ENCODE data around the gene LGALS7B.
"Not testable (repeated sequence)": the region's sequence is repeated elsewhere in the genome, so short reads cannot be mapped to it uniquely, and the experiment has no call there.

The LGALS7B gene

DNA sequence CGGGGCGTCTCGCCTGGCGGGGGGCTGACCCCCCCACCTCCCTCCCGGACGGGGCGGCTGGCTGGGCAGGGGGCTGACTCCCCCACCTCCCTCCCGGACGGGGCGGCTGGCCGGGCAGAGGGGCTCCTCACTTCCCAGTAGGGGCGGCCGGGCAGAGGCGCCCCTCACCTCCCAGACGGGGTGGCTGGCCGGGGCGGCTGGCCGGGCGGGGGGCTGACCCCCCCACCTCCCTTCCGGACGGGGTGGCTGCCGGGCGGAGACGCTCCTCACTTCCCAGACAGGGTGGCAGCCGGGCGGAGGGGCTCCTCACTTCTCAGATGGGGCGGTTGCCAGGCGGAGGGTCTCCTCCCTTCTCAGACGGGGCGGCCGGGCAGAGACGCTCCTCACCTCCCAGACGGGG, 8.8 kb downstream of the LGALS7B start:
- DNase-seq (ENCODE audit: low spot score): not testable (repeated sequence)

DNA sequence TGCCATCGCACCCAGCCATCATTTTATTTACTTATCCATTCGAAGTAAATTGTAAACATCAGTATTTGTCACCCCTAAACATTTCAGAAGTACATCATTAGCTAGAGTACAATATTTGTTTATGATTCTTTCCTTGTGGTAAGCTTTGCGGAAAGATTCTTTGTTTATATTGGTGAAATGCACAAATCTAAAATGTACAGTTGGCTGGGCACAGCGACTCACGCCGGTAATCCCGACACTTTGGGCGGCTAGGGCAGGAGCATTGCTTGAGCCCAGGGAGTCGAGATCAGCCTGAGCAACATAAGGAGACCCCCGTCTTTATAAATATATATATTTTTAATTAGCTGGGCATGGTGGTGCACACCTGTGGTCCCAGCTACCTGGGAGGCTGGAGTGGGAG, 10.1 kb downstream of the LGALS7B start:
- DNase-seq (ENCODE audit: low spot score): no peak

DNA sequence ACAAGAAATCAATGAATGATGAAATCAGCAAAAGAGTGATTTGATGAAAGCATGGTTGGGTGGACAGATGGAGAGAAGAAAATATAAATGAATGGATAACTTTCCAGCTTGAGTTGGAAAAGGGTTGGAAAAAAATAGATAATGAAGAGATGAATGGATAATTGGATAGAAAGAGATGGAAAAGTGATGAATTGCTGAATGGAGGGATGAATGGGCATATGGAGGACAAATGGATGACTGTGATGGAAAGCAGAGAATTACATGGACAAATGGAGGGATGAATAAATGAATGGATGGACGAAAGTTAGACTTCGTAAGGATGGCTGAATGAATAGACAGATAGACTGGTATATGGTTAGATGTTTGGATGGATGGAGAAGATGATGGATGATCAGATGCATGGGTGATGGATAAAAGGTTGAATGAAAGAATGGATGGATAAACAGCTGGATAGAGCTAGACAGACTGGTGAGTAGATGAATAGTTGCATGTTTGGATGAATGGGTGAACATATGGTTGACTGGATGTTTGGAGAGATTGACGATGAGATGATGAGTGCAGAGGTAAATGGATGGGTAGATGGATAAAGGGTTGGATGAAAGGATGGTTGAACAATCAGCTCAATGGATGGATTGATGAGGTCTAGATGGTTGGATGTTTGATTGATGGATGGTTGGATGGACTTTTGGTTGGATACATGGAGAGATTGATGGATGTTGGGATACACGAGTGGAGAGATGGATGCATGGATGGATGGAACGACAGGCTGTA, 11.8 kb downstream of the LGALS7B start:
- no peak for DNase-seq (ENCODE audit: low spot score)

DNA sequence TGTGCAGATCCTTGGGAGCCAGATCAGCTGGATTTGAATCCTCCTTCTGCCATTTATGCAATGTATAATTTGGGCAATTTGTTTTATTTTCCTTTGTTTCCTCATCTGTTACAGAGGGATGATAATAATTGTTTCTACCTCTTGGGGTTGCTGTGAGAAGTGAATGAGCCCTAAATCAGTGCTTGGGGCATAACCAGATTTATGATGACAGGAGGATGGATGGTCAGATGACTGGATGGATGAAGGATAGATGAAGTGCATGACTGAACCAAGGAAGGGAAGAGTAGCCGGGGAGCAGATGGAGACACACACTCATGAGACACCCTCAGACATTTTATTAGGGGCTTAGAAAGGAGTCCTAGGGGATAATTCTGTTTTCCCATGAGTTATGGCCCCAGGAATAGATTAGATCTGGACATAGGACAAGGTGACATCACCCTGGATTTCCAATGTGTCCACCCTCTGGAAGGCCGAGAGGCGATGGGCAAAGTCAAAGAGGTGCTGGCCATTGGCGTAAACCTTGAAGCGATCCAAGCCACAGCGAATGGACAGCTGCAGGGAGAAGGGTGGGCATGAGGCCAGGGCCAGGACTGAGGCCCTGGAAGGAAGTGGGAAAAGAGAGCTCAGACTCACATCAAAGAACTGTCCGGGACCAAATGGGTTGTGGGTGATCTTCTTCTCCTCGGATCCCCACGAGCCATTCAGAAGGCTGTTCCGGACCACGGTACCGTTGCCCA, 12.5 kb downstream of the LGALS7B start:
- no peak for DNase-seq (ENCODE audit: low spot score)

DNA sequence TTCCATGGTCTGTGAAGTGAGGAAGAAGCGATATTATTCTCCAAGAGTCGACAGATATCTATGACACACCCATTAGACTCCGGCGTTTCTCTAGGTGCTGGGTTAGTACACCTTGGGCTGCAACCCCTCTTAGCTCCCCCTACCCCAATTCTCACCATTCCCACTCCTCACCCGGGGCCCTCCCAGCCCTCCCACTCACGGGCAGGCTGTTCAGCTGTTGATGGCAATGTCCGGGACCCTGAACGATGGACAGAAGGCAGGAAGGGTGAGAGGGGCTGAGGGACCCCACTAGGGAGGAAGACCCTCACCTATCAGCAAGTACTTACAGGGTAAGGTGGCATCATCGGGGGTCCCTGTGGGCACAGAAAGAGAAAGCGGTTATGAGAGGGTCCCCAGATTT, 14.5 kb downstream of the LGALS7B start:
- no peak for DNase-seq (ENCODE audit: low spot score)

DNA sequence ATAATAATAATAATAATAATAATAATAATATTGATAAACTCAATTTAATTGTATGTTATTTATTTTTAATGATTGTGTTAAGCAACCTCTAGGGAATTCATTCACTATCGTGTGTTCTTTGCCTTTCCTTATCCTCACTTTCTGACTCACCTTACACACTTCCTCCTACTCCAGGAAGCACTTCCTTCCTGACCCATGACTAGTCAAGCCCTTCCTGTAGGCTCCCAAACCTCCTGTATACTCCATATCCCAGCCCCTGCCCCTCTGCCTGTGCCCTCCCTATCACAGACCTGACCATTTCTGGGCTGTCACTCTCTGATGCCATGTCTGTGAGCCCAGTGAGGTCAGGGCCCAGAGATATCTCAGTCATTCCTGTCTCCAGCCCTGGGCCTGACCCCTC, 16.2 kb downstream of the LGALS7B start:
- no peak for DNase-seq (ENCODE audit: low spot score)

DNA sequence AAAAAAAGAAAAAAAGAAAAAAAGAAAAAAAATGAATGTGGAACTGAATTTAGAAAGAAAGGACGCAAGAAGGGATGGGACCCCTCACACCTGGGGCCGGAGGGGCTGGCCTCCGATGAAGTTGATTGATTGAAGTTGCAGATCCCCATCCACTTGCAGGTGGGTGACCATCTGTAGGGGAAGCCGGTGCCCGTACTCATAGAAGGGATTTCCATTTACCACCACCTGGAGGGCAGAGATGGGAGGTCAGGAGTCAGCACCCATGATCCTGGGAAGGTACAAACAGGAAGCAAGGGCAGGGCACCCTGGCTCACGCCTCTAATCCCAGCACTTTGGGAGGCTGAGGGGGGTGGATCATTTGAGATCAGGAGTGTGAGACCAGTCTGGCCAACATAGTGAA, 17.4 kb downstream of the LGALS7B start:
- DNase-seq (ENCODE audit: low spot score): no peak

DNA sequence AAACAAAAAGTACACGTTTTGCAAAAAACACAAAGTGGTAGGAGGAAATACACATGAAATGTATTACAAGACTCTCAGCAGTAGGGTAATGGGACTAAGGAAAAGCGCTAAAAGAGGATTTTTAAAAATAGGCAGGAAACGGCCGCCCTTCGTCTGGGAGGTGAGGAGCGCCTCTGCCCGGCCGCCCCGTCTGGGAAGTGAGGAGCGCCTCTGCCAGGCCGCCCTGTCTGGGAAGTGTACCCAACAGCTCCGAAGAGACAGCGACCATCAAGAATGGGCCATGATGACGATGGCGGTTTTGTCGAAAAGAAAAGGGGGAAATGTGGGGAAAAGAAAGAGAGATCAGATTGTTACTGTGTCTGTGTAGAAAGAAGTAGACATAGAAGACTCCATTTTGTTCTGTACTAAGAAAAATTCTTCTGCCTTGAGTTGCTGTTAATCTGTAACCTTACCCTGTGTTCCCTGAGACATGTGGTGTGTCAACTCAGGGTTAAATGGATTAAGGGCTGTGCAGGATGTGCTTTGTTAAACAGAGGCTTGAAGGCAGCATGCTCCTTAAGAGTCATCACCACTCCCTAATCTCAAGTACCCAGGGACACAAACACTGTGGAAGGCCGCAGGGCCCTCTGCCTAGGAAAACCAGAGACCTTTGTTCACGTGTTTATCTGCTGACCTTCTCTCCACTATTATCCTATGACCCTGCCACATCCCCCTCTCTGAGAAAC, 18.5 kb downstream of the LGALS7B start:
- DNase-seq (ENCODE audit: low spot score): not testable (repeated sequence)

DNA sequence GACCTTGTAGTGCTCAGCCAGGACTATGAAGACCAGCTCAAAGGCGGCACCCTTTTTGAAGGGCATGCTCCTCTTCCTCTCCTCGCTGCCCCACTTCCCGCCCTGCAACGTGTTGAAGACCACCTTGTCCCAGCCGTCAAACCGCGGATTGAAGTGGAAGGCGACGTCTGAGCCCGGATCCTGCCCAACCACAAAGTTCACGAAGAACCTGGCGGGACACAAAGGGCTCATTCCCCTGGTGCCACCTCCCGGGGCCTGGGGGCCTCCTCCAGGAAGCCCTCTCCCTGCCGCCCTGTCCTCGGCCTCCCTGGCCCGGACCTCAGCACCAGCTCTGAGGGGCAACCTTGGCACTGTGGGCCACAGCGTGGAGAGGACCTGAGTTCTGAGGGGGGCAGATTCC, 19.7 kb downstream of the LGALS7B start:
- no peak for DNase-seq (ENCODE audit: low spot score)

DNA sequence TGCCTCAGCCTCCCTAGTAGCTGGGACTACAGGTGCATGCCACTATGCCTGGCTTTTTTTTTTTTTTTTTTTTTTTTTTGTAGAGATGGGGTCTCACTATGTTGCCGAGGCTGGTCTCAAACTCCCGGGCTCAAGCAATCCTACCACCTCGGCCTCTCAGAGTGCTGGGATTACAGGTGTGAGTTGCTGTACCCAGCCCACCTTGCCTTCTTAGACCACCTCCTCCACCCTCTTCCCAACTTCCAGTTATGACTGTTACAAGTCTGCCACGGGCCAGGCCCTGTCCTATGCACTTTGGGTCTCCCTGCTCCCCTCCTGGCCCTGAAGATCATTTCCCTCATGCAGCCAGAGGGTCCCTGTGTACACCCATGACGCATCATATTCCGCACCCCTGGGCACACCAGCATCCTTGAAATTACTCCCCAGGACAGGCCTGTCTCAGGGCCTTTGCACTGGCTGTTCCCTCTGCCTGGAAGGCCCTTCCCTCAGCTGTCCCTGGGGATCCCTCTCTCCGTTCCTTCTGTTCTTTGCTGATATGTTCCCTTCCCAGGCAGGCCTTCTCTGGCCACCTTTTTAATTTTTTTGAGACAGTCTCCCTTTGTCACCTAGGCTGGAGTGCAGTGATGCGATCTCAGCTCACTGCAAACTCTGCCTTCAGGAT, 20.7 kb downstream of the LGALS7B start:
- DNase-seq (ENCODE audit: low spot score): no peak

DNA sequence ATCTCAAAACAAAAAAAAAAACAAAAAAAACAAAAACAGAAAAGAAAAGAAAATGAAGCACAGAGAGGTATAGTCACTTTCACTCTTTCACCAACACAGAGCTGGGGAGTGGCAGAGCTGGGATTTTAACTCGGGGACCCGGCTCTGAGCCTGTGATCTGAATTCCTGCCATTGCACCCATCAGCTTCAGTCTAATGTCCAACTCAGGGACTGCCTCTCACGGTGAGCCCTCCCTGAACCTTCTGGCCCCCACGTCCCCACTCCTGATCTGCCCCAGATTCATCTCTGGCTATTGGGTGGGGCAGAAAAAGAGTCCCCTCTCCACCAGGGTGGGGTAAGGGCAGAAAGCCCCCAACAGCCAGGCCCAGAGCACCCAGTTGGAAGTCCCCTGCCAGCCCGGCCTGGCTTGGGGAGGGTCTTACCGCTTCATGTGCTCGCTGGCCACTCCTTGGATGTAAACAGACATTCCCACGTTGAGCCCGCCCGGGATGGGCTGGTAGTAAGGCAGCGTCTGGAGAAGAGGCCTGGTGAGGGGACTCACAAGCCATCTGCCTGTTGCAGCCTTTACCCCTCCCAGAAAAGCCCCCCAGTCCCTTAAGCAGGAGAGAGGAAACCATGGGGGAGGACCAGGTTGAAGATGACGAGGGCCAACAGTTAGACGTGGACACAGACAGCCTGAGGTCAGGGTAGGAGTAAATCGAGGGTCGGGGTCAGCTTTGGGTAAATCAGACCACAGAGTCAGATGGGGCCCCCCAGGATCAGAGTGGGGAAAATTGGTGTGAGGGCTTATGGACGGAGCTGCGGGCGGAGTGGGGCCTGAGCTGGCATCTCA, 23.2 kb downstream of the LGALS7B start:
- no peak for DNase-seq (ENCODE audit: low spot score)

DNA sequence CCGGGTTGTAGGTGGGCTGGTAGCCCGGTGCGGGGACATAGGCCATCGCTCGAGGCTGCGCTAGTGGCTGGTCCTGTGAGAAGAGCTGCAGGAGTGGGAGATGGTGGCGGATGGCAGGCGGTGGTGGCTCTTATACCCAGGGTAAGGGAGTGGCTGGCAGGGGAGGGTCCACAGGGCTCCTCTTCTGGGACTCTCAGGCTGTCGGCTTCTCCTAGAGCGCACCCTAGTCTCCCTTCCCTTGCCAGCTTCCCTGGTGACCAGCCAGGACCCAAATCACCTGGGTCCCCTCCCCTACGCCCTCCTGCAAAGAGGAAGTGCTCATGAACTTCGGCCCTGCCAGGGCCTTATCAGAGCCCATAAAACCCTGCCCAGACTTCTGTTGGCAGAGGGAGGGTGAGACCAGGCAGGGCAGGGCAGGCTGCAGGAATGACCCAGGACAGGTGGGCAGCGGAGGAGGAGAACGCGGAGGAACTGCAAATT, 23.9 kb downstream of the LGALS7B start, which contains the start of gene LGALS4:
Gene LGALS4, minus strand, starts transcription at position 105 of the 480 bp plus-strand sequence. Its CDS starts 59 bp downstream, at position 46.
- no peak for DNase-seq (ENCODE audit: low spot score)

DNA sequence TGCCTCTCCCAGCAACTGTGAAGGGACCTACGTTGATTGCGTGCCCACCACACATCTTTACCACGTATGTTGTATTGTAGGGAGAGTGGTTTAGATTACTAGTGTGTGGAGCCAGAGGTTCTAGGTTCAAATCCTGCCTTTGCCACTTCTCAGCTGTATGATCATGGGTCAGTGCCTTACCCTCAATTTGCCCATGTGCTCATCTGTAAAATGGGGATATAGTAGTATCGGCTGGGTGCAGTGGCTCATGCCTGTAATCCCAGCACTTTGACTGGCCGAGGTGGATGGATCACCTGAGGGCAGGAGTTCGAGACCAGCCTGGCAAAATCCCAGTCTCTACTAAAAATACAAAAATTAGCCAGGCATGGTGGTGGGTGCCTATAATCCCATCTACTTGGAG, 24.3 kb downstream of the LGALS7B start:
- no peak for DNase-seq (ENCODE audit: low spot score)

DNA sequence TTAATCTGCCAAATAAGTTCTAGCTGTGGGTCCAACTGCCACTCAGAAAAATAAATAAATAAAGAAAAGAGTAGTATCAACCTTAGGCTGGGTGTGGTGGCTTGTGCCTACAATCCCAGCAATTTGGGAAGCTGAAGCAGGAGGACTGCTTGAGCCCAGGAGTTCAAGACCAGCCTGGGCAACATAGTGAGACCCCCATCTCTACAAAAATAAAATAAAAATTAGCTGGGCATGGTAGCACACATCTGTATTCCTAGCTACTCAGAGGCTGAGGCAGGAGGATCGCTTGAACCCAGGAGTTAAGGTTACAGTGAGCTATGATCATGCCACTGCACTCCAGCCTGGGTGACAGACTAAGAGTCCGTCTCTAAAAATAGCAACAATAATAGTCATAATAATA, 24.9 kb downstream of the LGALS7B start:
- not testable (repeated sequence) for DNase-seq (ENCODE audit: low spot score)

DNA sequence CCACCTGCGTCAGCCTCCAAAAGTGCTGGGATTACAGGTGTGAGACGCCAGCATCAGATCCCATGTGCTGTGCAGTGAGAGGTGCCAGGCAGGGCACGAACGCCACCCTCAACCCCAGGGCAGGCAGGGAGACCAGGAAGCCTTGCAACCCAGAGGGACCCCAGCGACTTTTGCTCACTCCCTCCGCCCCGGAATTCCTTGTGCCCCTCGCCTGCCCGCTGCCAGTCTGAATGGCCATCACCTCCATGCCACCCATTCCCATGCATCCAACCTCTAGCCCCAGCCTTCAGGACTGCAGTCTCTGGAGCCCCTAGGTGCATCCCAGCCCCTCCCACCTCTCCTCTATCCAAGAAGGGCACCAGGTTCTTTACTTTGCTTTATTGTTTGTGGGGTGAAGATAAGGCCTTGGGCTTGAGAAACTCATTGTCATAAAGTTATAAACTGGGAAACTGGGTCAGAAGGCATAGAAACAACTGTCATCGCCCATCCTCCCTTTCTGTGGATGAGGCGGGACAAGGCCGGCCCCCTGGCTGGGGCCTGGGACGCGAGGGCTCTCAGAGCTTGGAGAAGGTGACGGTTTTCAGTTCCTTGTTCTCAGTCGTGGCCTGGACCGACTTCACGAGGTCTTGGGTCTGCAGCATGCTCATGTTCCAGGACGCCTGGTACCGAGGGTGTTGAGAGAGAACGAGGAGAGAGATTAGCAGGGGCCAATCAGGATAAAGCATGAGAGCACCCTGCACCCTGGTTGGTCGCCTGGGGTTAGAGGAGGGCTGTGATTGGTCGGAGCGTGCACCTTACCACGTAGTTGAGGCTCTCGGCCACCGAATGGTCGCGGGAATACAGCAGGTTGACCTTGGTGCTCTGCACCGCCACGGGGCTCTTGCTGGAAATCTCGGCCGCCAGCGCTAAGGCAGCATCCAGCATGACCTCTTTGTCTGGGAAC, 26.3 kb downstream of the LGALS7B start:
- DNase-seq (ENCODE audit: low spot score): no peak

DNA sequence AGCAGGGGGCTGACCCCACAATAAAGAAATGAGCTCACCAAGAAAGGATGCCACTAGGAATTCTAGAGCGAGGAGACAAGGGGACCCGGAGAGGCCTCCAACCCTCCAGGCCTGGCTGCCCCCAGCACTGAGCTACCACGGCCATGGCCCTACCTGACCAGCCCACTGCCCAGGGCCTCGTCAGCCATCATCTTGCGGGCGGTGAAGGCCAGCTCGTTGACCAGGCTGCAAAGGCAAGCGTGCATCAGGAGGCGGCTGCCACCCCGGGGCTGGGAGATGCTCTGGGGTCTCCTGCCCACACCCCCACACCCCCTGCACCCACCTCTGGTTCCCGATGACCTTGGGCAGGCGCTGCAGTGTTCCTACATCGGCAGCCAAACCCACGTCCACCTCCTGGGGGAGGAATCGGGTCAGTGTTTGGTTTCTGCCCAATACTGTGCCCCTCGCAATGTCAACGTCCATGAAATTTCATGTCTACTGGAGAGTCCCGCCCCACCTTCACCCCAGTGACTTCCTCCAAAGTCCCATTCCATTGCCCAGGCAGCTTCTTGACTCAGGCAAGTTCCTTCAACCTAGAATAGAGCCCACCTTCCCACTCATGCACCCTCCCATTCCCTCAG, 27.2 kb downstream of the LGALS7B start:
- no peak for DNase-seq (ENCODE audit: low spot score)

DNA sequence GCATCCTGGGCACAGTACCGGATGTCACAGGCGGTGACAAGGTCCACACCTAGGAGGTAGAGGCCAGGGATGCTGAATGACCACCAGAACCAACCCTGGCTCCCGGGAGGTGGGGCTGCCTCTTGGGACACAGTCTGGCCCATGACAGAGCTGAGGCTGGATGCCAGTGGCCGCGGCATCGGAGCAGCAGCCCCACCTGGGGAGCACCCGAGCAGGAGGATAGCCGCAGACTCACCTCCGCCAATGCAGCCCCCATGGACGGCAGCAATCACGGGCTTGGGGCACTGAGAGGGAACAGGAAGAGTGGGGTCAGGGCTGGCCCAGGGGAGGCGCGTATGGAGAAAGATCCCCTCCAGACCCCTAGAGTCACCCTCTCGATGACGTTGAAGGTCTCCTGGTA, 28.1 kb downstream of the LGALS7B start:
- no peak for DNase-seq (ENCODE audit: low spot score)

DNA sequence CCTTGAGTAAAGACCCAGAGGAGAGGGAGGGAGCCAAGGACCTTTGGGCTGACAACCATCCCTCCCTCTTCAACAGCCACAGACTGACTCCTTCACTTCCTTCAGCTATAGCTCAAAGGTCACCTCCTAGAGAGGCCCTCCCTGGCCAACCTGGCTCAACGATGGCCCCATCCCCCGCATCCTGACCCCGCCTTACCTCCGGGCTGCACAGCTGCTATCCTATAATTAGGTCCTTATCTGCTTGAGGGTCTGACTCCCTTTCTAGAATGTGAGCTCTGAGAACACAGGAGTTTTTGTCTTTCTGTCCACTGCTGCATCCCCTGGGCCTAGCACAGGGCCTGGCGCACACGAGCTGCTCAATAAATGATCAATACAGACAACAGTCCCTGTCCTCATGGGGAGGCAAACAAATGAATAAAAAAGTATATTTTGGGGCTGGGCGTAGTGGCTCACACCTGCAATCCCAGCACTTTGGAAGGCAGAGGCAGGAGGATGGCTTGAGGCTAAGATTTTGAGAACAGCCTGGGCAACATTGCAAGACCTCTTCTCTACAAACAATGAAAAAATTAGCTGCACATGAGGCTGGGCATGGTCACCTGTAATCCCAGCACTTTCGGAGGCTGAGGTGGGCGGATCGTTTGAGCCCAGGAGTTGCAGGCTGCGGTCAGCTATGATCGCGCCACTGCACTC, 30.4 kb downstream of the LGALS7B start:
- no peak for DNase-seq (ENCODE audit: low spot score)

DNA sequence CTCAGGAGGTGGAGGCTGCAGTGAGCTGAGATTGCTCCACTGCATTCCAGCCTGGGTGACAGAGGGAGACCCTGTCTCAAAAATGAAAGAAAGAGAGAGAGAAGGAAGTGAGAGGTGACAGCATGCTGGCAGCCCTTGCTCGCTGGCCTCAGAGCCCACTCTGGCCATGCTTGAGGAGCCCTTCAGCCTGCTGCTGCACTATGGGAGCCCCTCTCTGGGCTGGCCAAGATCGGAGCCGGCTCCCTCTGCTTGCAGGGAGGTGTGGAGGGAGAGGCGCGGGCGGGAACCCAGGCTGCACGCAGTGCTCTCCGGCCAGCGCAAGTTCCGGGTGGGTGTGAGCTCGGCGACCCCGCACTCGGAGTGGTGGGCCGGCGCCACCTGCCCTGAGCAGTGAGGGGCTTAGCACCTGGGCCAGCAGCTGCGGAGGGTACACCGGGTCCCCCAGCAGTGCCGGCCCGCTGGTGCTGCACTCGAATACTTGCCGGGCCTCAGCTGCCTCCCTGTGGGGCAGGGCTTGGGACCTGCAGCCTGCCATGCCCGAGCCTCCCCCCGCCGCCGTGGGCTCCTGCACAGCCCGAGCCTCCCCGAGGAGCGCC, 32.3 kb downstream of the LGALS7B start:
- DNase-seq (ENCODE audit: low spot score): not testable (repeated sequence)

Measured in NAMALWA (cell line).